GM21737 (cell line): ENCODE results near the gene LIPC.

Experiments
- ATAC-seq: cut with Tn5 transposase; IDR thresholded peaks from one replicate; pipeline ENCODE4 v1.9.1; 2021; ENCODE audit warnings: mild to moderate bottlenecking, moderate library complexity; ENCODE audit not compliant: unreplicated experiment

The LIPC gene

GRCh38 chr15:58431221-58432149 is at the start of gene LIPC:
LIPC (plus strand) TSS chr15:58431991; CDS start chr15:58432033, 42 bp downstream.
- ATAC-seq = no peak

GRCh38 chr15:58383876-58384275 is 47.9 kb upstream of the LIPC start:
- no peak for ATAC-seq

- no peak for ATAC-seq
Measured at GRCh38 chr15:58384667-58385066, 47.1 kb upstream of the LIPC start.

- no peak for ATAC-seq
Measured at GRCh38 chr15:58386081-58386480, 45.7 kb upstream of the LIPC start.

GRCh38 chr15:58386641-58387040 is 45.1 kb upstream of the LIPC start:
- ATAC-seq = no peak

- no peak for ATAC-seq
Measured at GRCh38 chr15:58387130-58387529, 44.7 kb upstream of the LIPC start.

- ATAC-seq = no peak
Measured at GRCh38 chr15:58388211-58388610, 43.6 kb upstream of the LIPC start.

GRCh38 chr15:58390118-58390517 is 41.7 kb upstream of the LIPC start:
- ATAC-seq = no peak

GRCh38 chr15:58390655-58391054 is 41.1 kb upstream of the LIPC start:
- no peak for ATAC-seq

GRCh38 chr15:58391088-58391487 is 40.7 kb upstream of the LIPC start:
- no peak for ATAC-seq

- ATAC-seq = no peak
Measured at GRCh38 chr15:58392141-58392540, 39.6 kb upstream of the LIPC start.

GRCh38 chr15:58392611-58393161 is 39.1 kb upstream of the LIPC start:
- ATAC-seq = no peak

- ATAC-seq = no peak
Measured at GRCh38 chr15:58393241-58393662, 38.5 kb upstream of the LIPC start.

- no peak for ATAC-seq
Measured at GRCh38 chr15:58396181-58396580, 35.6 kb upstream of the LIPC start.

GRCh38 chr15:58398071-58398470 is 33.7 kb upstream of the LIPC start:
- ATAC-seq = no peak

GRCh38 chr15:58398643-58399042 is 33.1 kb upstream of the LIPC start:
- ATAC-seq = no peak

- no peak for ATAC-seq
Measured at GRCh38 chr15:58399739-58400138, 32.1 kb upstream of the LIPC start.

GRCh38 chr15:58401276-58401675 is 30.5 kb upstream of the LIPC start:
- no peak for ATAC-seq

- ATAC-seq = no peak
Measured at GRCh38 chr15:58401991-58402649, 29.7 kb upstream of the LIPC start.

- ATAC-seq = no peak
Measured at GRCh38 chr15:58403581-58403980, 28.2 kb upstream of the LIPC start.

- no peak for ATAC-seq
Measured at GRCh38 chr15:58404020-58404419, 27.8 kb upstream of the LIPC start.

- no peak for ATAC-seq
Measured at GRCh38 chr15:58404722-58405121, 27.1 kb upstream of the LIPC start.
